Hematopoietic multipotent progenitor cell treated with erythropoietin and hydrocortisone succinate and interleukin-3 and kit ligand, for 4 days (in vitro differentiated cells): ENCODE data around the gene BMP2.
A peak's percentile ranks its signal among the peaks of the same experiment; 100 is the strongest.

Experiments used
- DNase-seq: peaks from one replicate; pipeline ENCODE4 v3.0.0-alpha.2; 2015

BMP2 gene

DNA sequence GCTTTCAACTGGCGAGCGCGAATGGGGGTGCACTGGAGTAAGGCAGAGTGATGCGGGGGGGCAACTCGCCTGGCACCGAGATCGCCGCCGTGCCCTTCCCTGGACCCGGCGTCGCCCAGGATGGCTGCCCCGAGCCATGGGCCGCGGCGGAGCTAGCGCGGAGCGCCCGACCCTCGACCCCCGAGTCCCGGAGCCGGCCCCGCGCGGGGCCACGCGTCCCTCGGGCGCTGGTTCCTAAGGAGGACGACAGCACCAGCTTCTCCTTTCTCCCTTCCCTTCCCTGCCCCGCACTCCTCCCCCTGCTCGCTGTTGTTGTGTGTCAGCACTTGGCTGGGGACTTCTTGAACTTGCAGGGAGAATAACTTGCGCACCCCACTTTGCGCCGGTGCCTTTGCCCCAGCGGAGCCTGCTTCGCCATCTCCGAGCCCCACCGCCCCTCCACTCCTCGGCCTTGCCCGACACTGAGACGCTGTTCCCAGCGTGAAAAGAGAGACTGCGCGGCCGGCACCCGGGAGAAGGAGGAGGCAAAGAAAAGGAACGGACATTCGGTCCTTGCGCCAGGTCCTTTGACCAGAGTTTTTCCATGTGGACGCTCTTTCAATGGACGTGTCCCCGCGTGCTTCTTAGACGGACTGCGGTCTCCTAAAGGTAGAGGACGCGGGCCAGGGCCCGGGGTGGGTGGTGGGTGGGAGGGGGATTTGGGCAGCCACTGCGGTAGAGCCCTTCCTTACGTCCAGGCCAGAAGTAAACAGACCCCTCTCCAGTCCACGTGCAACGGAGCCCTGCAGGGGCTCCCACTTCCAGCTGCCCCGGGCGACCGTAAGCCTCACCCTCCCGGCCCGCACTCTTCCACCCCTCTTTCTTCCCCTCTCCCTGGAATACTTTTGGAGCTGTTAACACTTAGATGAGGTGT is 998 bp downstream of the BMP2 start:
- peak; percentile 20 for DNase-seq

DNA sequence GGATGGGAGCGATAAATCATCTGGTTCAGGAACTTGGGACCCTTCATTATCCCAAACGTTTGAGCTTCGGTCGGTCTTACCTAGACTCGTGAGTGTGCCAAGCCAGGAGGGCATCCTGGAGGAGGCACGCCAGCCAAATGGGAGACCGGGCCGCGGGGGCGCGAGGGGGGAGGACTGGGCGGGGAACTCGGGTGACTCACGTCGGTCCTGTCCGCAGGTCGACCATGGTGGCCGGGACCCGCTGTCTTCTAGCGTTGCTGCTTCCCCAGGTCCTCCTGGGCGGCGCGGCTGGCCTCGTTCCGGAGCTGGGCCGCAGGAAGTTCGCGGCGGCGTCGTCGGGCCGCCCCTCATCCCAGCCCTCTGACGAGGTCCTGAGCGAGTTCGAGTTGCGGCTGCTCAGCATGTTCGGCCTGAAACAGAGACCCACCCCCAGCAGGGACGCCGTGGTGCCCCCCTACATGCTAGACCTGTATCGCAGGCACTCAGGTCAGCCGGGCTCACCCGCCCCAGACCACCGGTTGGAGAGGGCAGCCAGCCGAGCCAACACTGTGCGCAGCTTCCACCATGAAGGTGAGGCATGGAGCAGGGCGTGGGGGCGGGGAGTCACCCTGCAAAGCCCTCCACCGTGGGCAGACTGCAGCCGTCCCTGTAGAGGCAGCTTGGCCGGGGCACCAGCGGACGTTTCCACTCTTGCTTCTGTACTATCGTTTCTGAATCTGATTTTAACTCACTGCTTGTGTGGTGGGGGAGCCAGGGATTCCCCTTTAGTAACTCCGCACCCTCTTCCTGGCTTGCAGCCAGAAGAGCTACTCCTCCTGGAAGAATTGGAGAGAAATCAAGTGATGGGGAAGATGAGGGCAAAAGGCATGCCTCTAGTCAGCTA is 2.7 kb downstream of the BMP2 start:
- DNase-seq: peak; percentile 6

DNA sequence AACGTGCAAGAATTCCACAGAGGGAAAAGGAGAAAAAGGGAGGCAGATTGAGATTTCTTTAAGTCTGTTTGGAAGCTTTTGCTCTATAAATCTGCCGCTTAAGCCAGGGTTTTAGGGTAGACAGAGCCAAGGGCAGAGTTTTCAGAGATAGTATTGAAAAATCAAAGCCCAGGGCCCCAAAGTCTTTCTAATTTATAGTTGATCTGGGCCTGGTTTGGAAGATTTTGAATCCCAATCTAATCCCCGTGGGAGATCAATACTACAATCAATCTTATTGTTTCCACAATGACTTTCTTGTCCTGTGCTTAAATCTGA is 3.3 kb downstream of the BMP2 start:
- no peak for DNase-seq

DNA sequence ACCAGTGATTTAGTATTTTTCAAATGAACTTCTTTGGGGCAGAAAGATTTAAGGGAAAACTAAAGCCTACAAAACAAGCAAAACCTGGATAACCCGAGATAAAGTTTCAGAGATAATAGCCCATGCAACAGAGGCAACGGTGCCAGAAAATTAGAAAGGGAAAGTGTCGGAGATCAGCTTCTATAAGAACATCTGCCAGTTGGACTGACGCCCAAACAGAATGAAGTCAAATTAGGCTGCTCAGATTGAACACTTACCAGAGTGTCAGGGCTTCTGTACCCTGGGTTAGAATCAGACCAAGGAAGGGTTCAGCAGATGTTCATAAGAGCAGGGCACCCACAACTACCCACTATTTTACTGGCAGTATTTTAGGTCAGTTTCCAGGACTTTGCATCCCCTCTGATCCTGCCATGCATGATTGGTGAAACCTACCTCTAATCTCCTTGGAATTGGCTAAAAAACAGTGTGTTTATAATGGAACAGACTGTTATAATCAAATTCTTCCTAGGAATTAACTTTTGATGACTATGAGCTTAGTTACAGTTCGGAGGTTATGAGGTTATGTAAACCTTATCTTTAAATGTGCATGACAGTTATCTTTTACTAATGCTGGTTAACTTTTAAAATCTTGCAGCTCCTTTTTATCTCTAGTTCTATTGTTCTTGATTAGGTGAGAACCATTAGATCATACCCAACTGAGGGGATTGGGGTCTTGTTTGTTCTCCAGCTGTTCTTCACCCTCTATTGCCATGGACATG is 13.1 kb downstream of the BMP2 start:
- DNase-seq: no peak

DNA sequence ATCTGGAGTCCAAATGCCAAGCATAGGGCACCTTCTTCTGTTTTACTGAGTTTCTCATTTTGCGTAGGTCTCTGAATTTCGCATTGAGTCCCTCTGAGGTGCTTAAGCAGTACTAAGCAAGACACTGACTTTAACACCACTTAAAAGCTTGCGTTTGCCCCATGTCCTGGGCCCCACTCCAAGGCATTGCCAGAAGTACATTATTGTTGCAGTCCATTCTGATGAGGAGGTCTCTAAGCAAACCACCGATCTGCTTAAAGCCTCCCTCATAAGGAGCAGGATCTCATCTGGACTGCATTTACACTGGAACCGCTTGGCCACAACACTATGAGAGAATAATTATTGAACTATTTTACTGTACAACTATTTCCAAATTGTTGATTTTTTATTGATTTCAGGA is 16.3 kb downstream of the BMP2 start:
- no peak for DNase-seq

DNA sequence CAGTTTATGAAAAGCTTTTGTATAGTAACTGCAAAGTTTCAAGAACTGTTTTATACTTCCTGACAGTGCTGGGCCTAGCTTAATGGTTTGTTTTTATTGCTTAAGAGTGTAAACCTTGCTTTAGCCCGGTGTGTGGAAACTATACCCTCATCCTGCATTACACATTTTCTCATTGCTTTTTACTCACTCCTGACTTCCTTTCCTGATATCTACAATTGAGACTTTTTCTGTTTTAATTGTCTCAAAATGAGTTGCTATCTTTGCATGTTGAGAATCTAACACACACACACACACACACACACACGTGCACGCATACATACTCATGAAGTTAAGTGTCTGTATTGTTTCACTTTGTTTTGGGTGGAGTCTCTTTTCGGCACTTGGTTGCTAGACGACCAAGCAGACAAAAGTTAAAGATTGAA is 16.7 kb downstream of the BMP2 start:
- DNase-seq: no peak

DNA sequence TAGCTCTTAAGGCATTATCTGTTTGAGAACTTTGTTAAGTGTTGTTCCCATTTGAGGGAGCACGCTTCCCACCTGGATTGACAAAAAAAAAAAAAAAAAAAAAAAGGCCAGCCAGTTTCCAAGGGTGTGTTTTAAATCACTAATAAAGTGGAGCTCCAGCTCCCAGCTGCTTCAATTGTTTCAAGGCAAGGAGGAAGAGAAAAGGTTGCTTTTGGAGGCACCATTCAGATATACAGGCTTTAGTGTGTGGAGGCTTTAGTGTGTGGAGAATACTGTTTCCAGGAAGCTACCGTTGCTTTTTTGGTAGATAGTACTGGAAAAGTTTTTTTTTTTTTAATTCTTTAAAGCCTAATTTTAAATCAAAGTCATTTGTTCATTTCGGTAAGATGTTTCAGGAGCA is 17.3 kb downstream of the BMP2 start:
- no peak for DNase-seq

DNA sequence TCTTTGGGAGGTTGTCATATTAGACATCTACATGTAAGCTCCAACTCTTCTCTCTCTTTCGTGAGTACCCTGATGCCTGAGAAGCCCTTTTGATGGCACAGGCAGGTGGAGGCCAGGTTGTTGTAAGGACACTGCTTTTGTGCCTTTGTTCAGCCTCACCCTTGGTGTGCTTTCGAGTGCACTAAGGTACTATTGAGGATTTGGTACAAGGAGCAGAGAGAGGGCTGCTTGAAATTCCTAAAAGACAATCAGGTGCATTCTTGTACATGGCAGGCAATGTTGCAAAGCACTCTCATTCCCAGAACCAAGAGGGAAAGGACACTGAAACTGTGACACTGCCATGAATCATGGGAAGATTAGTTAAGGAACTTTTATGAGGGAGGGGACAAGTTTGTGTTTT is 19.1 kb downstream of the BMP2 start:
- no peak for DNase-seq

DNA sequence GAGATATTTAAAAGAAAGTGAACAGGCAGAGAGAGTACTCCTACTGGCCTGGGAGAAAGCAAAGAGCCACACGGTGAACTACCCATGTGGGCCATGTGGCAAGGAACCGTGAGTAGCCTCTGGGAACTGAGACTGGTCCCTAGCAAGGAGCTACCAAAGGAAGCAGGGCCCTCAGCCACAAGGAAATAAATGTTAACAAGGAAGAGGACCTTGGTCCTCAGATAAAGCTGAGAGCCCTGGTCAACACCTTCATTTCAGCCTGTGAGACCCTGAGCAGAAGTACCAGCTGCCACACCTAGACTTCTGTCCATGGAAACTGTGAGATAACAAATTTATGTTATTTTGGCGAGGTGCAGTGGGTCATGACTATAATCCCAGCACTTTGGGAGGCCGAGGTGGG is 25.3 kb downstream of the BMP2 start:
- no peak for DNase-seq

DNA sequence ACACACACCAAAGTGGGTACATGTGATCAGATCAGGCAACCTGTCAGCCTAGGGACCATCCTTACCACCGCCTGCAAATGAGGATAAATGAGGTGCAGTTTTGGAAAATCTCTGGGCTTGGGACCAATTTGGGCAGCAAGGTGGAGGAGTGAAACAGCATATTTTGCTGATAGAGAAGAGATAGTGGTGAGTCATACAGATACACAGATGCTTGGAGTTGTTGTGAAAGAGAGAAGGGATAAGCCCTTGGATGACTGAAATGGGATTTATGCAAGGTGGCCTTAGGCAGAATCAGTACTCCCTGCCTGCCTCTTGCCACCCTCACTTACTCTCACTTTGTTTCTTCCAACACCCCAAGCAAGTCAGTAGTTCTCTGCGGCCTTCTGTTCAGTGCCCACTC is 34.7 kb downstream of the BMP2 start:
- no peak for DNase-seq

DNA sequence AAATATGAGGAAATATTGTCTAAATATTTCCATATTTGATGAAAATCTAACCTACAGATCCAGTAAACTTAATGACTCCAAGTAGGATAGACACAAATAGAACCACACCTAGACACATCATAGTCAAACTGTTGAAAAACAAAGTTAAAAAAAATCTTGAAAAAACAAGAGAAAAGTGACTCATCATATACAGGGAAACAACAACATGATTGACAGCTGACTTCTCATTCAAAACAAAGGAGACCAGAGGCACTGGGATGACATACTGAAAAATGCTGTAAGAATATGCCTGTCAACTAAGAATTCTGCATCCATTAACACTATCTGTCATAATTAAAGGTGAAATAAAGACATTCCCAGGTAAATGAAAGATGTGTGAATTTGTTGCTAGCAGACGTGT is 38.8 kb downstream of the BMP2 start:
- DNase-seq: no peak

DNA sequence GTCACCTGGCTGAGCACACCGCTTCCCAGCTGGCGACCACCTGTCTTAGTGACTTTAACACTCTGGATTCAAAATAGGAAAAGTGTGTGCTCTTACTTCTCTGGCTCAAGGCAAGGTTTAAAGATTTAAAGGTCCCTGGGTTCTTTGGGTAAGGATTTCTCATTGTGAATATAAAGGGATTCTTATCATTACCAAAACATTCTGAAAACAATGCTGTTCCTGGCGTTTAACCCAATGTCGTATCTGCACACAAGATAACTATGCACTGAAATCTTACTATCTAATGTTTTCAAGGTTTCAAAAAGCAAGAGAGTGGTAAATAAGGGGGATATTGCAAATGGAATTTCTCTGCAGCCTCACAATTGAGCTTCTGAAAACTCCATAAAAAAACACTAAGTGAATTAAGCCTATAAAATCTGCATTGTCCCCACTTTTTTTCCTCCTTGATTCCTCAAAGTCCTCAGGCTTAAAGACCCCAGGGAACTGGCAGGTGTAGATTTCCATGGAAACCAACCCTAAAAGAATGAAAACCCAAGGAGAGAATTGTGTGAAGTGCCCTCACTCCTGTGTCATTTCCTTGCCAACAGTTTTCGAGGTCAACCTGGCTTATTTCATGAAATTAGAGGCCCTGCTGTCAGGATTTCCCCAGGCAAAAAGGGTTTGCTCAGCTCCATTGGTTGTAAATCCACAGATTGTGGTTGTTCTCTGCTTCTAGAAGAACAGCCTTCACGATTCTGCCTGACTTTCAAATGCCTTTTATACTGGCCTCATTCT is 44.0 kb downstream of the BMP2 start:
- DNase-seq: no peak

DNA sequence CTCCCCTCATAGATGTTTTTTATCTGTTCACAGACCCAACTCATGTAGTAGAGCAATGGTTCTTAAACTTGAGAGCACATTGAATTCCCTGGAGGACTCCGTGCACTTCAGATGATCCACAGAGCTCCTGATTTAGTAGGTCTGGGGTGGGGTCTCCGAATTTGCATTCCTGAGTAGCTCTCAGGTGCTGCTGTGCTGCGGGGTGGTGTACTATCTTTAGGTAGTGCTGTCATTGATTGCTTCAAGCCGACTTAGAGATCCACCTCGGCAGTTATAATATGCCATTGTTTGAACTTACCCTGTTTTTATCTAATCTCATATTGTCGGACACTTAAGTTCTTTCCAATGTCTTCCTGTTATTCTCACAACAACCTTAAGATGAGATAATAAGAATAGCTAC is 45.0 kb downstream of the BMP2 start:
- DNase-seq: no peak

DNA sequence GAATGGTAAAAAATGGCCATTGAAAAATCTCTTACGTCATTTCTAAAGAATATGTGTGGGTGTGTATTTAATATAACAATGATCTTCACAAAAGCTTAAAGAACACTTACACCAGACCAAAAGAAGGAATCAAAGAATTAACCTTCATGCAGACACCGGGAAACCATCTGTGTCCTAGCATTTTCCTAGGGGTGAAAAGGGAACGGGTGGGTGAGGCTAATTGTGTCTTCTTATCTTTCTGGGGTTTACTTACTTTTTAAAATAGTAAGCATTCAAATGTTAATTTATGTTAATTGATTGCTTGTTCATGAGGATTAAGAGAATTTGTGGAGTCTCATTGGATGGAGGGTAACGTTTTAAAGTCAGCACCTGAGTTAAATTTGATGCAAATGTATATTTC is 47.5 kb downstream of the BMP2 start:
- no peak for DNase-seq

DNA sequence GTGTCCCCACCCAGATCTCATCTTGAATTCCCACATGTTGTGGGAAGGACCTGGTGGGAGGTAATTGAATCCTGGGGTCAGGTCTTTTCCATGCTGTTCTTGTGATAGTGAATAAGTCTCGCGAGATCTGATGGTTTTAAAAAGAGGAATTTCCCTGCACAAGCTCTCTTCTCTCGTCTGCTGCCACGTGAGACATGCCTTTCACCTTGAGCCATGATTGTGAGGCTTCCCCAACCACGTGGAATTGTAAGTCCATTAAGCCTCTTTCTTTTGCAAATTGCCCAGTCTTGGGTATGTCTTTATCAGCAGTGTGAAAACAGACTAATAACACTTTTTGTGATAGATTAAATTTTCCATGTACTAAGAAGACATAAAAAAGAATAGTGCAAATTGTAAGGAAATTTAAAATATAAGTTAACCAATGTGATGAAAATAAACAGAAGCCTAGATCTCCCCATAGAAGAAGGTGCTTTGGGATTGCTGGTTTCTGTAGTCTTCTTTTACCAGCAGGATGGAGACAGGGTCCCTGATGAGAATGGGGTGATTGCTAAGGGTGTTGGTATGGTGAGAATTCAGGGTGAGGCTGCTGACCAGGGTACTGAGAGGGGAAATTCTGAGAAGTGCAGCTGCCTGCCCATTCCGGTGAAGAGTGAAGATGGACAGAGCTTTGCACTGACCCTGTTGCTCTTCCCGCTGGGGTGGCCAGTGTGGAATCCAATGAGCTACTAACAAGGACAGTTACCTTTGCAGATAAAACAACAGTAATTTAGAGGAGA is 50.7 kb downstream of the BMP2 start:
- no peak for DNase-seq

DNA sequence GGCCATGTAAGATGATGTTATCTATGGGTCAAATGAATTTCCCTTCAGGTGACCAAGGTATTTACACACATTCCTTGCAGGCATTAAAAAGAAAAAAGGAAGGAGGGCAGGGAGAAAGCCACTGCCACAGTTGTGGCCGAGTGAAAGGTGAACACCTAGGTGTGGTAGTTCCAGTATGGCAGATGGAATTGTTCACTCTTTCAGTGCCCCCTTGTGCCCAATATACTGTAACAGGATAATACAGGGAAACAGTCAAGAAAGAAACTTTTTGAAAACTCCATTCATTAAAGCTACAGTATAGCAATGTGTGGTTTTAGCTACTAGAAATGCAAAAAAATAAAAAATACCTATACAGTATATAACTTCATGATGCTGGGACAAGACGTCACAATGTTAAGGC is 52.1 kb downstream of the BMP2 start:
- no peak for DNase-seq

DNA sequence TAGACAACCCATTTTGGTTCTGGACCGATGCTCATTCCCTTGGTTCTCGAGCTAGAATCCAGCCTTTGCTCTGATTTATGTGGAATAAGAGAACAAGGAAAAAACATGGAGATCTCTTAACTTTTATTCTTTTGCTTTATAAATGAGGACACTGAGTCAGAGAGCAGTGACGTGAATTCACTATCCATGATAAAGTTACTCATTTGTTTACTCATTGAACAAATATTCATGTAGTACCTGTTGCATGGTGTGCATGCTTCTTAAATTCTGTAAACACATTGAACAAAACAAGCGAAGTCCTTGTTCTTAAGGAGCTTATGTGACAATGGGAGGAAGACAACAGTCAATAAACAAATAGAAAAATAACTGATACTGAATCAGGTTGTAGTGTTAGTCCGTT is 56.9 kb downstream of the BMP2 start:
- no peak for DNase-seq

DNA sequence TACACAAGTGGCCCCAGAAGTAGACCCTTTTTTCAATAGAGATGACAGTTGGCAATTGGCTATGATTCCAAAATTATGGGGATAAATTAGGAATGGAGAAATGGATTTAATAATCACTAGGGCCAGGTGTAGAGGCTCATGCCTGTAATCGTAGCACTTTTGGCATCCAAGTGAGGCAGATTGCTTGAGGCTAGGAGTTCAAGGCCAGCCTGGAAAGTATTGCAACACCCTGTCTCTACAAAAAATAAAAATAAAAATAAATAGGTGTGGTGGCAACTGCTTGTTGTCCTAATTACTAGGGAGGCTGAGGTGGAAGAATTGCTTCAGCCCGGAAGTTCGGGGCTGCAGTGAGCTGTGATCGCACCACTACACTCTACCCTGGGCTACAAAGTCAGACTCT is 60.0 kb downstream of the BMP2 start:
- DNase-seq: no peak

DNA sequence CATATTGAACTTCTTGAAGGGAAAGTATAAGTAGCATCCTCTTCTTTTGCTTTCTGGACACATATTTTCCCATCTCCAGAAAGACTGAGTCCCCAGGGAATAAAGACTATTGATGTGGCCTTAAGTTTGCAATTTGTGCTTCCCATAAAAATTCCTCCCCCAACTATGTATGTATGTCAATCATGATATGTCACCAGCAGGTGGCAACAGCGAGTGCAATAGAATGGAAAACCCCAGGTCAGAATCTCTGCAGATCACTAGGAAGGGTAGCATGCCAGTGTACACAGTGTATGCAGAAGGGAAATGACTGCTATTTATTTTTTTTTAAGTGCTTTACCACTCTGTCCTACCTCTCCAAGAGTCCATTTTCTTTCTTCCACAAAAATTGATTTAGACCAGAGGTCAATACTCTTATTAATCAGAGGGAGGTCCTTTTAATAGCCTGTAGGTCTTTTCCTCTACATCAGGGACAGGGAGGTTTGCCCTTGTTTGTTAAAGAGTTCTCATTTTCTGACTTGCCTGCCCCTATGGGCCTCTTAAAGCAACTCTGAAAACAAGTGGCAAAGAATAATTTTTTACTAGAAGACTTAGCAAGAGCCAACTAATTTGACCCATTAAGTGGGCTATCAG is 61.4 kb downstream of the BMP2 start:
- peak; percentile 75 for DNase-seq

DNA sequence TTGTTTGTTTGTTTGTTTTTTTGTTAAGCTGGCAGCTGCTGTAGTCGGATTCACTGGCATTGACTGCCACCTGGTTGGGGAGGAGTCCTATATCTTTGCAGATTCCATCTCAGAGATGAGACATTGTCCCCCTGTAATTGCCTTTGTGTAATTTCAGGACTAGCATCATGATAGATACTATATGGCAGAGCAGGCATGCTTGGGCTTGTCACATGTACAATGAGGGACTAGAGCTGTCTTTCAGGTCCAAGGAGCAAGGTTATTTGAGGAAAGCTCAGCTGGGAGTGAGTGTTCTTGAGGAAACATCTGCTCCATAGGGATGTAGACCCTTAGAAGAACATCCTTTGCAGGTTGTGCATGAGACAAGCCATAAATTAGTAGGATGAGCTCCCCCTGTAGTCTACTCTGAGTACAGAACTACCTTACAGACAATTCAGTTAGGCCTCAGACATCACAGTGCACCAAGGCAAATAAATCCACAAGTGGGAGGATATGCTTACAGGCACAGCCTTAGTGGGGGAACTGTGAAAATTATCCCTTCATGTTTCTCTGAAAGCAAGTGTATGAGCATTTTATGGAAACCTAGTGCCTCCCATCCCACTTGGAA is 62.1 kb downstream of the BMP2 start:
- DNase-seq: peak; percentile 25
